GM20000 (cell line): ENCODE measurements around the gene MAOA.

Source experiments
- DNase-seq: peaks from one replicate; pipeline ENCODE4 v3.0.0; 2012; ENCODE audit warnings: low spot score
- TF ChIP-seq, protein P1 (sequence below): IDR thresholded peaks from 2 replicates; pipeline ENCODE4 v1.5.1; 2012; ENCODE audit warnings: mild to moderate bottlenecking, control low read depth; ENCODE audit errors: extremely low read depth, missing control alignments

Gene MAOA

DNA sequence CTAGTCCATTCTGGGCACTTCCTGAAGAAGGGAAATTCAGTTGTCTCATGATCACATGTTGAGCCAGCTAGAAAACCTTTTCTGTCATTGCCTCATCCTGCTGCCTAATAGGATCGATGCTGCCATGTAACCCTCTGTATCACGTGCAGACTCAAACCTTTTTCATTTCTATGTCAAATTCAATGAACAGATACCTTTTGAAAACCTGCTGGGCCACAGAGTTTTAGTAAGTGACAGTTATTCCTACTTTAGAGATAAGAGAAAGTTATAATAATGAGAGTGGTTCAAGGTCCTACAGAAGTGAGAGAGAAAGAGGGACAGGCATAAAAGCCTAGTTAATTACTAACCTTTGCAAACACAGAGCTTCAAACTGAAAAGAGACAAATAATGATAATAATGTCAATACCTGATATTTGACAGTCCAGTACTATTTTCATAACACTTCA is 46.0 kb downstream of the MAOA start:
- TF ChIP-seq, protein P1, sequence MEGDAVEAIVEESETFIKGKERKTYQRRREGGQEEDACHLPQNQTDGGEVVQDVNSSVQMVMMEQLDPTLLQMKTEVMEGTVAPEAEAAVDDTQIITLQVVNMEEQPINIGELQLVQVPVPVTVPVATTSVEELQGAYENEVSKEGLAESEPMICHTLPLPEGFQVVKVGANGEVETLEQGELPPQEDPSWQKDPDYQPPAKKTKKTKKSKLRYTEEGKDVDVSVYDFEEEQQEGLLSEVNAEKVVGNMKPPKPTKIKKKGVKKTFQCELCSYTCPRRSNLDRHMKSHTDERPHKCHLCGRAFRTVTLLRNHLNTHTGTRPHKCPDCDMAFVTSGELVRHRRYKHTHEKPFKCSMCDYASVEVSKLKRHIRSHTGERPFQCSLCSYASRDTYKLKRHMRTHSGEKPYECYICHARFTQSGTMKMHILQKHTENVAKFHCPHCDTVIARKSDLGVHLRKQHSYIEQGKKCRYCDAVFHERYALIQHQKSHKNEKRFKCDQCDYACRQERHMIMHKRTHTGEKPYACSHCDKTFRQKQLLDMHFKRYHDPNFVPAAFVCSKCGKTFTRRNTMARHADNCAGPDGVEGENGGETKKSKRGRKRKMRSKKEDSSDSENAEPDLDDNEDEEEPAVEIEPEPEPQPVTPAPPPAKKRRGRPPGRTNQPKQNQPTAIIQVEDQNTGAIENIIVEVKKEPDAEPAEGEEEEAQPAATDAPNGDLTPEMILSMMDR = no peak
- no peak for DNase-seq

GRCh38 chrX:43702660-43703059 is 46.6 kb downstream of the MAOA start:
- TF ChIP-seq, protein P1 = no peak
- DNase-seq = no peak

DNA sequence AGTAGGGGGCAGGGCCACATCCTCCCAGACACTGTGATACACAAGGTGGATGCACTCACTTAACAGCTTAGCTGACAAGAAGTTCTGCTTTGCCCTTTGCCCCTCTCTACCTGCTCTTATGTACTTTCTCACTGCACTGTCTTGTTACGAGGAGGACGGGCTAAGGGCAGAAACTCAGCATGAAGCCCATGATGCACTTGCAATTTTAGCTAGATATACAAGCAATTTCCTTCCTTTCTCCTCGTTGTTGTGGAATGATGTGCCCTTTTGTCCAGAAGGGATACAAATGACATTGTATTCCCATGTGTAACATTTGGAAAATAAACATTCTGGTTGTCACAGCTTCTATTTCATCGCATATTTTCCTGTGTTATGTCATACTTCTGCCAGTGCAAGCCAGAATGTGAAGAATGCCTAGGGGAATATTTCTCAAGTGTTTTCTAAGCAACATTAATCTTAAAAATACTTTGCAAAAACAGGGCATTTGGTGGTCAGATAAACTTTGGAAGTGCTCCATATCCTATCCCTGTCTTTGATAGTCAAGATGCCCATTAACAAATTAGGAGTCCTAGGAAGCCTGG is 47.2 kb downstream of the MAOA start:
- DNase-seq = no peak
- TF ChIP-seq, protein P1 = no peak

DNA sequence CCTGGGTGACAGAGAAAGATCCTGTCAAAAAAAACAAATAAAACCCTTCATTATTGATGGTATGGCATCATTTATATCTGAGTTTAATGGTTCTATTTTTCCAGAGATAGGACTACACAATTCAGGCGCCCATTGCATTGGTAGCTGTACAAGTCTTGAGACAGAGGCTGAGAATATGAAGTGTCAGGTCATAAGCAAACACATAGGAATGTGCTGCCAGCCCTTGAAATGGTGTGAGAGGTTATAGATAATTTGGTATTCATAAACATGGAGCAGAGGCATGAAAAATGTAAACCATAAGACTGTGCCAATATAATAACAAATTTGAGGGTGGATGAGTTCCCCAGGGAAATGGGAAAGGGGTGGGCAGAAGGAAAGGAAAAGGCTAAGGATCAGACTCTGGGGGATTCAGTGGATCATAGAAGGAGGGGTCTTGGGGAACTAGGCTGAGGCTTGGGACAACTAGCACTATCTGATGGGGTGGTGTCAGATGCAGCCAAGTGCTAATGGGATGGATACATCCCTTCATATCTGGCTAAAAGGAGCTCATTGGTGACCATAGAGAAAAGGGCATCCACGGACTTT is 50.8 kb downstream of the MAOA start:
- TF ChIP-seq, protein P1 = no peak
- DNase-seq = no peak

GRCh38 chrX:43707812-43708548 is 51.9 kb downstream of the MAOA start:
- TF ChIP-seq, protein P1 = no peak
- no peak for DNase-seq

GRCh38 chrX:43716144-43716543 is 60.0 kb downstream of the MAOA start:
- DNase-seq = no peak
- TF ChIP-seq, protein P1 = no peak

GRCh38 chrX:43716696-43717095 is 60.6 kb downstream of the MAOA start:
- TF ChIP-seq, protein P1 = no peak
- DNase-seq = no peak
